SU-DHL-6 (cell line): ENCODE results near the gene TXNDC11.

Source experiments
- EZH2phosphoT487 ChIP-seq: fragments of 200-600 bp; sonication (generic), shearing (Covaris generic); conservative IDR thresholded peaks from 2 replicates; pipeline ENCODE4 v1.6.1; 2018; ENCODE audit warnings: mild to moderate bottlenecking, antibody characterized with exemption, low read length, moderate library complexity, mixed read lengths
- TF ChIP-seq, protein P1 (sequence below): fragments of 200-600 bp; sonication (generic); IDR thresholded peaks from one replicate; pipeline ENCODE4 v1.5.1; 2017; ENCODE audit warnings: antibody characterized with exemption, mild to moderate bottlenecking, low read length, moderate library complexity; ENCODE audit not compliant: insufficient read depth, poor library complexity, severe bottlenecking

GRCh38 chr16:11780991-11781680 lies 38.5 kb upstream of the TXNDC11 start:
- TF ChIP-seq, protein P1, sequence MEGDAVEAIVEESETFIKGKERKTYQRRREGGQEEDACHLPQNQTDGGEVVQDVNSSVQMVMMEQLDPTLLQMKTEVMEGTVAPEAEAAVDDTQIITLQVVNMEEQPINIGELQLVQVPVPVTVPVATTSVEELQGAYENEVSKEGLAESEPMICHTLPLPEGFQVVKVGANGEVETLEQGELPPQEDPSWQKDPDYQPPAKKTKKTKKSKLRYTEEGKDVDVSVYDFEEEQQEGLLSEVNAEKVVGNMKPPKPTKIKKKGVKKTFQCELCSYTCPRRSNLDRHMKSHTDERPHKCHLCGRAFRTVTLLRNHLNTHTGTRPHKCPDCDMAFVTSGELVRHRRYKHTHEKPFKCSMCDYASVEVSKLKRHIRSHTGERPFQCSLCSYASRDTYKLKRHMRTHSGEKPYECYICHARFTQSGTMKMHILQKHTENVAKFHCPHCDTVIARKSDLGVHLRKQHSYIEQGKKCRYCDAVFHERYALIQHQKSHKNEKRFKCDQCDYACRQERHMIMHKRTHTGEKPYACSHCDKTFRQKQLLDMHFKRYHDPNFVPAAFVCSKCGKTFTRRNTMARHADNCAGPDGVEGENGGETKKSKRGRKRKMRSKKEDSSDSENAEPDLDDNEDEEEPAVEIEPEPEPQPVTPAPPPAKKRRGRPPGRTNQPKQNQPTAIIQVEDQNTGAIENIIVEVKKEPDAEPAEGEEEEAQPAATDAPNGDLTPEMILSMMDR, result no peak
- TF ChIP-seq EZH2phosphoT487, result no peak
